SK-N-DZ (cell line): ENCODE measurements around the gene PACS2.

ENCODE experiments used
- DNase-seq: peaks from one replicate; pipeline ENCODE4 v3.0.0-alpha.2; 2015; ENCODE audit warnings: low spot score

The PACS2 gene

DNA sequence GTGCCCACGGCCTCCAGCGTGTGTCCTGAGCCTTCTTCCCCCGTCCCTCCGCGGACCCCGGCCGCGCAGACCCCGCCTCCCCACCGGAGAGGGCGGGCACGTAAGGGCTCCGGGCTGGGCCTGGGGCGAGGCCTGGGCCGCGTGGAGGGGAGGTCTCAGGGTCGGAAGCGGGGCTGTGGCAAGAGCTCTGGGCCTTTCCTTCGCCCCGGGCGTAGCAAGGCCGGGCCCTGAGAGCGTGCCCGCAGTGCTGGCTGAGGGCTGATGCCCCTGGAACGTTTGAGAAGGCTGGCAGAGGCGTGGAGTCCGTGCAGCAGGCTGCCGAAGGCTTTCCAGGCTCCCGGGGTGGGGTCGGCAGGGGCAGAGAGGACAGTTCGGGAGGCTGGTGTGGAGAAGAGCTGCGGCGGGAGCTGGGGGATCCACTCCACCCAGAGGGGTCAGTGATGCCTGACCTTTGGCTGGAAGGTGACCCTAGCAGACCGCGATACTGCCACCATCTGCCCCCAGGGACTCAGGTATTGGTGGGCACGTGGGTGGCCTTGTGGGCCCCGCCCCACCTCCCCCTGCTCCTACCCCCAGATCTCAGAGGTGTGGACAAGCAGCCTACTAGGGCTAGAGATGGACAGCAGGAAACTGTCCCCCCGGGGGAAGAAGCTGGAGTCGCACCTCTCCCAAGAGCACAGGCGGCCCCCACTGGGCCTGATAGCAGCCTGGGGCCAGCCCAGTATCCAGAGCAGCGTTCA is 84.3 kb downstream of the PACS2 start:
- peak; percentile 62 for DNase-seq

DNA sequence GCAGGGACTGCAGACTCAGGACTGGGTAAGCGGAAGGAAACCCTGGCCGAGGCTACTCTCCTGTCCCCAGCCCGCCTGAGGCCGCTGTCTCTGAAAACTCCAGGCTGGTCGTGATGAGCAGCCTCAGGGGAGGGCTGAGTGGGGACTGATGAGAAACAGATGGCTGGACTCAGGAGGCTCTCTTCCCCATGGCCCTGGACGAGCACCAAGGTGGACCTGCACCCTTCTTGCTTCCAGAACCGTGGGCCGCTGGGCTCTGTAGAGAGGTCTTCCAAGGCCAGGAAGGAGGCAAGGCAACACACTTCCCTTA is 84.9 kb downstream of the PACS2 start:
- DNase-seq, result no peak

DNA sequence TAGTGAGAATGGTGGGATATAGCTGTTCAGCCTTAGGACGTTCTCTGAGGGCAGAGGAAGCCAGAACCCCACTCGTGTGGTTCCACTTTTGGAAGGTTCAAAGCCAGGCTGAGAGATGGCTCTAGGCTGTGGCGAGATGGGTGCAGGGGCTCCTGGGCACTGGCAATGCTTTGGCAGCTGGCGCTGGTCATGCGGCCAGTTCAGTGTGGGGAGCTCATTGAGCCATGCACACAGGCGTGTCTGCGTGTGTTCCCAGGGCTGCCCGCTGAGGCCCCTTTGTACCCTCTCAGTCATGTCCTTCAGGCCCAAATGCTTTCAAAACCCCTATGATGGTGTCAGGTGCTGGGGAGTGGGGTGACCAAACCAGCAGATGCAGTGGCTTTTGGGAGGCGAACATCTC is 85.5 kb downstream of the PACS2 start:
- no peak for DNase-seq

DNA sequence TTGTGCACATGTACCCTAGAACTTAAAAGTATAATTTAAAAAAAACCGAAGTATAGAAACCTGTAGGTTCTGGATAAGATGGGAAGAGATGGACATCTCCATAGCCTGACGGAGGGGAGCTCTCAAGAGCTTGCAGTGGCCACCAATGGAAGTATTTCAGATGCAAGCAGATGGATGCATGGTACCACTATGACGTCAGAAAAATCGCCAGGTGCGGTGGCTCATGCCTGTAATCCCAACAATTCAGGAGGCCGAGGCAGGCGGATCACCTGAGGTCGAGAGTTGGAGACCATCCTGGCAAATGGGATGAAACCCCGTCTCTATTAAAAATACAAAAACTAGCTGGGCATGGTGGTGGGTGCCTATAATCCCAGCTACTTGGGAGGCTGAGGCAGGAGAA is 87.2 kb downstream of the PACS2 start:
- DNase-seq, result no peak

DNA sequence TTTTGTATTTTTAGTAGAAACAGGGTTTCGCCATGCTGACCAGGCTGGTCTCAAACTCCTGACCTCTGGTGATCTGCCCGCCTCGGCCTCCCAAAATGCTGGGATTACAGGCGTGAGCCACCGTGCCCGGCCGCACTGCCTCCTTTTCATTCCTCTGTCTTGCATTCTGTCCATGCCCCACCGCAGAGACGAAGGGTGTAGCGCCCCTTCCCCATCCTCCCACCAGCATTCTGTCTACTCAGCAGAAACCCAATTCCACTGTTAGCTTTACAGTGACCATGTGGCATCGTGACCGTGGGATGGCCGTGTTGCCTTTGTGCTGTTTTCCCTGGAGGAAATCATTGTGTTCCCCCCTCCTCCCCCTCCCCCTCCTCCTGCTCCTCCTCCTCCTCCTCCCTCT is 94.0 kb downstream of the PACS2 start:
- no peak for DNase-seq

DNA sequence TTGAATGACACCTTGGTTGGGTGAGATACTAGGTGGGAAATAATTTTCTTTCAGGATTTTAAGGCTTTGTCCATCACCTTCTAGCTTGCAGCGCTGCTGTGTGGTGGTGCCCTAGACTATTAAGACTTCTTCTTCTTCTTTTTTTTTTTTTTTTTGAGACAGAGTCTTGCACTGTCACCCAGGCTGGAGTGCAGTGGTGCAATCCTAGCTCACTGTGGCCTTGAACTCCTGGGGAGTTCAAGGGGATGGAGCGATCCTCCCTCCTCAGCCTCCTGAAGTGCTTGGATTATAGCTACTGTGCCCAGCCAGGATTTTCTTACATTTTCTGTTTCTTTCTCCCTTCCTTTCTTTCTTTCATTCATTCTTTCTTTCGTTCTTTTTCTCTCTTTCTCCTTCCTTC is 94.8 kb downstream of the PACS2 start:
- DNase-seq, result no peak

DNA sequence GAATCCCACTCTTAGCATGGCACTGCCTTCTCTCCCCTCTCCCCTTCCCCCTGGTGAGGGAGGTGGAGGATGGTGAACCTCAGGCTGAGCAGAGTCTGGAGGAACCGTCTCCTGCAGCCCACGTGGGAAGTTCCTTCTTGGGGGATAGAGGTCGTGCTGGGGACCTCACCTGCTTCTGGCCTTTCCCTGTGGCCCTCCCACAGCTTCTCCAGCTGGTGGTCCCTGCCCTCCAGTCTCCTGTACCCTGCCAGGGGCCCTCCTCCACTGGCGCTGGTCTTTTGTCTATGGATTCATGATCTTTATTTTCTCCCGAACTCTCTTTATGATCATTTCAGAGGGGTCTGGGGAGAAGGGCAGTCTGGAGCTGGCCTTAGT is 96.1 kb downstream of the PACS2 start:
- DNase-seq, result no peak

DNA sequence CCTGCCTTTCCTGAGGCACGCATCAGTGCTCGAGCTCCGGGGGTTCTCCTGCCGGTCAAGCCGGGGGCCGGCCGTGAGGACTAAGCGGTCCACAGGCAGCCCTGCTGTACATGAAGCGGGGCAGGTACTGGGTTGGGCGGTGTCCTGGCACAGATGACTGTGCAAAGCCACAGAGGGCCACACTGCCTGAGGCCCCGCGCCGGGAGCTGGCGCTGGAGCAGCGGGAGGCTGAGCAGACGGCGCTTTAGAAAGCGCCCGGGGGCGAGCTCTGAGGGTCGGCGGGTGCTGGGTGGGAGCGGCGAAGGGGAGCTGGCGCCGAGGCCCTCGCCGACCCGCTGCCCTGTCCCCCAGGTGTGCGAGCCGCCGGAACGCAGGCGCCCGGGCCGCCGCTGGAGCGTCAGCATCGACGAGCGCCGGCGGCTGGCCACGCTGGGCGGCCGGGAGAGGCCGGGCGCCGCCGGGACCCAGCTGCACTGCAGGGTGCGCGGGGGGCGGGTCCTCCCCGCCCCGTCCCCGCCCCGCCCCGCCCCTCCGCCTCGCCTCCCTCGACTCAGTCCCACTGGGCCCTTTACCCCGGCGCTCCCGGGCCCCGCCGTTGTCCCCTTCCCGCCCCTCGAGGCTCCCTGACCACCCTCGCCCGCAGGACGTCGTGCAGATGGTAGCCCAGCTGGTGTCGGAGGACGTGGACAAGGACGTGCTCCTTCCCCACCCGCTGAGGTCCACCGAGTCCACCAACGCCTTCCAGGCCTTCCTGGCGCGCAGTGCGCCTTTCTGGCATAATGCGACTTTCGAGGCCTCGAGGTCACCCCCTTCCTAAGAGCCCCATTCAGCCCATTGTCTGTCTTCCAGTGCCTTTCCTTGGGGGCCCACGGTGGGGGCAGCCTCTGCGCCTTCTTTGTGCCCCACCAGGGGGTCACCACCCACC is 96.7 kb downstream of the PACS2 start:
- DNase-seq, result no peak

DNA sequence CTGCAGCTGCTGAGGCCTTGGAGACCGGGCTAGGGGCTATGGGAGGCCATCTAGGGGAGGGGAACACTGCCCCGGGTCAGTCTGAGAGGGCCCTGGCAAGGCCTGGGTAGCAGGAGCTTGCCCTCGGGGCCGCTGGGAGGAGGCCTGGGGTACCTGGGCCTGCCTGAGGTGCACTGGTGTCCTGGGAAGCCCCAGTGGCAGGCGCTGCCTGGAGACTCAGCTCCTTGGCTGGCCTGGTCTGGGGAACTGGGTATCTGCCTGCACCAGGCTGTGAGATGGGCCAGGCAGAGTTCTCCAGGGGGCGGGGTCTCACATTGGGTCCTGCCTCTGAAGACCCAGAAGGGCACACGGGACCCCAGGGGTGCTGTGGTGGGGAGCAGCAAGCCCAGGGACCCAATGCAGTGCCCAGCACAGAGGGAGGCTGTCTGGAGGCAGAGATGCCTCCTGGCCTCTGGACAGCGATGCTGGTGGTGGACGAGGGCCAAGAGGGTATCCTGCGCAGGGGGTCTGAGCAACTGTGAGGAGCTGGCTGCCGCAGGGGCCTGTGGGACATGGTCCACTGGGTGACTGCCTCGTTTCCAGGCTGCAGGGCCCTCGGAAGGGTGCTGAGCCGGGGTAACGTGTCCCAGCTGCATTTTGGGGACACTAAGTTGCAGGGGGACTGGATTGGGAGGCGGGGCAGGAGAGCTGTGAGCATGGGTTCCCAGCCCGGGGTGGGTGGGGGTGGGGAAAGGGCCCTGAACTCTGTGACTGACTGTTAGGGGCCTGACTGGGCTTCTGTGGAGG is 97.6 kb downstream of the PACS2 start:
- no peak for DNase-seq

DNA sequence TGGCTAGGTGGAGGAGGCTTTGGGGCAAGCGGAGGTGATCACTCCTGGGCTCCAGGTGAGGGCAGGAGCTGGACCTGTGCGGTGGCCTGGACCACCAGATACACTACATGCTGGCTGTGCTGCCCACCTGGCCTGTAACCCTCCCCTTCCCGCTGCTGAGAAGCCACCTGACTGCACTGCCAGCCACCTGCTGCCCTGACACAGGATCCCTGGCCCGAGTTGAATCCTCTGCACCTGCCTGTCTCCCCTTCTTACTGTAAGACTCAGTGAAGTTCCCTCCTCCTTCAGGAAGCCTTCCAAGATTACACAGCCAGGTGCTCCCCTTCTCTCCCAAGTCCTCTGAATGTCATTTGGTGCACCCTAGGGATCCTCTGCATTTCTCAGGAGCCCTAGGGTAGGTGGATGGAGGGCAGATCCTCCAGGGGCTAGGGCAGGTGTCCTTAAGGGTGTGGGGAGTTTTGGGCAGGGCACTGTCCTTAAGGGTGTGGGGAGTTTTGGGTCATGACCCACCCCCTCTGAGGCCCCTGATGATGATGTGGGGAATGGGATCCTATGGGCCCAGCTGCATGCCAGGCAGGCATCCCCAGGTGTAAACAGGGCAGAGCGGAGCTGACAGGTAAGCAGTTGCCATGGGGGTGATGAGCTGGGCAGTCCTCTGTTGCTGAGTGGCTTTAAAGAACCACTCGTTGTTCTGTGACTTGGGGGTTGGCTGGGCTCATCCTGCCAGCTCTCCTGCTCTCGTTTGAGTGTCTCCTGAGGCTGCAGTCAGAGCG is 98.4 kb downstream of the PACS2 start:
- no peak for DNase-seq

DNA sequence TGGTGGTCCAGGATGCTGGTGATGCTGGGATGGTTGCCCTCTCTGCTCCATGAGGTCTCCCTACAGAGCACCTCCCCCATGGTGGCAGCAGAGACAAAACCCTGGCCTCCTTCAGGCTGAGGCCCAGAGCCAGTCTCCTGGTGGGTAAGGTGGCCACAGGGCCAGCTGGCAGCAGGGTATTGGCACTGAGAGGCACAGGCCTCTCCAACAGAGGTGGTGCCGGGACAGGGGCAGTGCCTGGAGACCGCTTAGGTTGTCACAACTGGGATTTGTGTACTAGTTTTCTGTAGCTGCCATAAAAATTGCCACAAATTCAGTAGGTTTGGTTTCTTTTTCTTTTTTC is 99.0 kb downstream of the PACS2 start:
- DNase-seq, result no peak

DNA sequence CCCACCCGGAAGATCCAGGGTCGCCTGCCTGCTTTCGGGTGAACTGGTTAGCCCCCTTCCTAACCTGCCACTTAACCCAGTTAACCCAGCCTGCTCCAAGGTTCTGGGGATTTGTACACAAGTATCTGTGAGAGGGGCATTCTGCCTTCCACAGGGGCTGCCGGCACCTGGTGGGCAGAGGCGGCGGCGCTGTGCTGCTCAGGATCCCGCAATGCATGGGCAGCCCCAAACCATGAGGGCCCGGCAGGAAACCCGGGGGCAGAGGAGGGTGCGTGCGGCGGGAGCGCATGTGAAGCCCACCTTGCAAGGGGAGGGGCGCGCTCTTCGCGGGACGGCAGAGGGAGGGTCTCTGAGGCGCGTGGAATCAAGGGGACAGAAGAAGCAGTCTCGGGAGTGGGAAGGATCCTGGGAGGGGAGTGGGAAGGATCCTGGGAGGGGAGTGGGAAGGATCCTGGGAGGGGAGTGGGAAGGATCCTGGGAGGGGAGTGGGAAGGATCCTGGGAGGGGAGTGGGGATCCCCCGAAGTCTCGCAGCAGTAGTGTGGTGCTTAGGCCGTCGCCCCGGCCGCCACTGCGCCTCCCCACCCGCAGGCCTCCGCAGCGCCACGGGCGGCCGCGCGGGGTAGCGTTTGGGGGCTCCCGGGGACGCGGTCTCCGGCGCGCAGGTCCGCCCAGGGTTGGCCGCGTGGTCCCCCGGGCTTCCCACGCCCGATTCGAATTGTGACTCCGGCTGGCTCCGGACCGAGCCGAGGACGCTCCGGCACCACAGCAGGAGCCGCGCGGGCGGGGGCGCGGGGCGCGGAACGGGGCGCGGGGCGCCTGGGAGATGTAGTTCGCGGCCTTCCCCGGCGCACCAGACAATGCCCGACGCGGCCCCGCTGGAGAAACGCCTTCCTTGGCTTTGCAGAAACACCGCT is 100.2 kb downstream of the PACS2 start:
- peak; percentile 37 for DNase-seq

DNA sequence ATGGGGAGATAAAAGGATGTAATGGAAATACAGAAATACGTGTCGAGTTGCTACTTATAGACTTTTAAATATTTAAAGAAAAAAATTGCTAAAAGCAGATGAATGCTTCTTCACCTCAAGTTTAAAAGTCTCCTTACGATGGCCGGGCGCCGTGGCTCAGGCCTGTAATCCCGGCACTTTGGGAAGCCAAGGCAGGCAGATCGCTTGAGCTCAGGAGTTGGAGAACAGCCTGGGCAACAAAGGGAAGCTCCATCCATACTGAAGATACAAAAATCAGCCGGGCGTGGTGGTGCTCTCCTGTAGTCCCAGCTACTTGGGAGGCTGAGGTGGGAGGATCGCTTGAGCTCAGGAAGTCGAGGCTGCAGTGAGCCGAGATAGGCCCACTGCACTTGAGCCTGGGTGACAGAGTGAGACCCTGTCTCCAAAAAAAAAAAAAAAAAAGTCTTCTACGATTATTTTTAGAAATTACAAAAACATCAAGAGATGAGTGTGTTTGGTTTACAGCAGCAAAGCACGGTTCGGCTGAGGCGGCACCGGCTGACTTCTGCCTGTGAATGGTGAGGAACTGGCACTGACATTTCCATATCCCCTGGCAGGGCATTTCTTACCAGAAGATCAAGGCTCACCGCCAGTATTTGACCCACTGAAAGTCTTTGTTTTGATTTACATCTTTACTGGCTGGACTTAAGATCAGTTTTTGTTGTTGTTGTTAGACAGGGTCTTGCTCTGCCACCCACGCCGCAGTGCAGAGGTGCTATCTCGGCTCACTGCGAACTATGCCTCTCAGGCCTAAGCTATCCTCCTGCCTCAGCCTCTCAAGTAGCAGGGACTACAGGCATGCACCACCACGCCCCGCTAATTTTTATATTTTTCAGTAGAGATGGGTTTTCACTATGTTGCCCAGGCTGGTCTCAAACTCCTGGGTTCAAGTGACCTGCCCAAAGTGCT is 101.2 kb downstream of the PACS2 start:
- DNase-seq, result no peak

DNA sequence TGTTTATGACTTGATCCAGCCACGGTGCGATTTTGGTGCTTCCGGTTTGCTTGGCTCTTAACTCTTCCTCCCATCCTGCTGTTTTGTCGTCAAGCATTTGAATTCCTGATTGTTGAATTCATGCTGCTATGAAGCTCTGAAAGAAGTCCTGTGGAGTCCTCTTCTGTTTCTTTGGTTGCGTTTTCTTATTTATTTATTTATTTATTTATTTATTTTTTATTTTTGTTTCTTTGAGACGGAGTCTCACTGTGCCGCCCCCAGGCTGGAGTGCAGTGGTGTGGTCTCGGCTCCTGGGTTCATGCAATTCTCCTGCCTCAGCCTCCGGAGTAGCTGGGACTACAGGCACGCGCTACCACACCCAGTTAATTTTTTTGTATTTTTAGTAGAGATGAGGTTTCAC is 102.1 kb downstream of the PACS2 start:
- DNase-seq, result no peak

DNA sequence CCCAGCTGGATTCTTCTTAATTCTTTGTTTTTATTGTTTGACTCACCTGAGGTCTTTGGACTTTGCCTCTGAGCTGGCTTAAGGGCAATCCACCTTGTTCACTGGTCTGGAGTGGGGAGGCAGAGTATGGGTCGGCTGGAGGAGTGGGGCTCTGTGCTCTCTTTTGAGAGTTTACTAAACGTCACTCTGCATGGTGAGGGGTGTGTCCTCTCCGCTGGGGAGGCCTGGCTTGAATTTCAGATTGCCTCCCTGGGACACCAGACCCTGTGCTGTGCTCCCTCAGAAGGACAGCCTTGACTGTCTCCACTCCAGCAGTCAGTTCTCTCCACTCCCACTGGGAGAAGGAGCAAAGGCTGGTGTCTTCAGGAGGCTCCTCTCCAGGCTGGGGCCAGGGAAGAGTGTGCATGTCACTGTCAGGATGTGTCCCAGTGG is 103.2 kb downstream of the PACS2 start:
- no peak for DNase-seq

DNA sequence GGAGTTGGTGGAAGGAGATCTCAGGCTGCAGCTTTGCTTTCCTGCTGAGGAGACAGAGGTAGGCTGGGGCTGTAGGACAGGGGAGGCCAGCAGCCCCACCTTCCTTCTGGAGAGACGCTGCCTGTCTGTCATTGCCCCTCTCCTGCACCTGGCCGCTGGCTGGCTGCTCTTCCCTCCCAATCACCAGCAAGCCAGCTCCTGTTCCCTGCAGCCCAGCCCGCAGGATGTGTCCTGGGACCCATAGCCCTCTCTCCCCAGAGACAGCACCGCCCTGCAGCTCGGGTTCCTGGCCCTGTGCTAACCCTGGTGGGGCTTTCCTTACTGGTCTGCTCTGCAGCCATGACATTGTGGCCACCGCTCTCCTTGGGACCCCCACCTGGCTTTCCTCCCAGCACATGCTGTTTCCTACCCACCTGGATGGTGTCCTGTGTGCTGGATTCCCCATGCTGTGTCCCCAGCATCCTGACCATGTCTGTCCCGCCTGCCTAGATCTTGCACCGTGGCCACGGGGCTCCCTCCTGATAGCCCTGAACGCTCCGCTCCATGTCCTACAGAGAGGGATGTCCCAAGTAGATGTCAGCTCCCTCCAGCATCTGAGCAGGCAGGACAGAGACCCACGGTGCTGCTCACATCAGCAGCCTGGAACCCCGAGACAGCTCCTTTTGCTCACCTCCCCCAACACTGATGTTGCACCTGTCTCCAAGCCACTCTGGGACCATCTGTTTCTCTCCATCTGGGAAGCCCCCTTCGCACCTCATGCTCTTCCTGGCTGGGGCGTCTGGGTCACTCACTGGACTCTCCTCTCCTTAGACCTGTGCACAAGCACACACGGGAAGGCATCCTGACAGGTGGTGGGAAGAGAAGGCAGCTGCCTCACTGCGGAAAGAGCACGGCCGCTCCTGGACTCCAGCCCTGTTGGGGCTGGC is 104.0 kb downstream of the PACS2 start:
- no peak for DNase-seq

DNA sequence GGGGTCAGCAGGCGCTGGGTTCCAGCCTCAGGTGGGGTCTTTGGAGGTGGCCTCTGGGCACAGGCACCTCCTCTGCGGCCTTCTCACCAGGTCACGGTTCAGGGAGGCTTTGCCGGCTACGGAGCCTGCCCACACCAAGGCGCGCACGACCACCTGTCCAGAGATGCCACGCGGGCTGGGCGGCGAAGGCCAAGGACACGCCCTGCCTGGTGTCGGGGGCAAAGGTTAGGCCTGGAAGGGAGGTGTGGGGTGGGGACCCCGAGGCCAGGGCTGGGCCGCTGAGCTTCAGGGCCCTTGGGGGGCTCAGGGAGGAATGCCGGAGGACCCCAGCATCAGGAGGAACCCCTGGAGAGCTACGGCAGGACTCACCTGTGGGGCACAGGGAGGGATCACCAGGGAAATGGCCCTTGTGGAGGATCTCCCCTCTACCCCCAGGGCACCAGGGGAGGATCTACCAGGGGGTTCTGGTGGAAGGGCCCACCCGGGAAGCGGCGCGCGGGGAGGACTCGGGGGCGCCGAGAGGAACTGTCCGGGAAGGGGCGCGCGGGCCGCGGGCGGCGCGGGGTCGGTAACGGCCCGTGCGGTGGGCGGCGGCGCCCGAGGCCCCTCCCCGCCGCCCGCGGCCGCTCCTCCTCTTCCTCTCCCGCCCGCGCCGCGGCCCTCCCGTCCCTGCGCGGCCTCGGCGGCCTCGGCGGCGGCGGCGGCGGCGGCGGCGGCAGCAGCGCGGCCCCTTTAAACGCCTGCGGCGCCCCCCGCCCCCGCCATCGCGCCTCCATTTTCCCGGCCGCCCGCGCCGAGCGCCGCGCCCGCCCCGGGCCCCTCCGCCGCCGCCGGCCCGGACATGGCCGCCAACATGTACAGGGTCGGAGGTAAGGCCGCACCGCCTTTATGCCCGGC is 104.9 kb downstream of the PACS2 start, which contains the start of gene MTA1:
Gene MTA1 (plus strand): TSS at position 633 of the 897 bp plus-strand sequence. CDS start 209 bp downstream, at position 842.
- no peak for DNase-seq
